ENCODE results near the gene NFS1. TPM values are rescaled to one million over a fixed set of nuclear protein-coding genes. Genes with fewer than 3 reads are reported as not detected.
"Not testable (repeated sequence)": the region's sequence is repeated elsewhere in the genome, so short reads cannot be mapped to it uniquely, and the experiment has no call there.

Gene NFS1
- total RNA-seq, 2 experiments from 2014 or later = 10.6 to 11.5 TPM

GRCh38 chr20:35695245-35695749 is 3.9 kb downstream of the NFS1 start:
- no peaks in the 10 kb centered on the region for H3K27me3 ChIP-seq (ENCODE audit: control insufficient read depth in 1 of 2, insufficient read depth in 2 of 2, low read length in 2 of 2)

GRCh38 chr20:35690265-35690664 is 8.9 kb downstream of the NFS1 start:
- Histone ChIP-seq H3K27me3 (ENCODE audit: control insufficient read depth in 1 of 2, insufficient read depth in 2 of 2, low read length in 2 of 2) (no peaks in the 10 kb centered on the region), H3K4me1 (ENCODE audit: insufficient read depth, low read length) (no peaks in the 10 kb centered on the region), H3K9me3 (ENCODE audit: control insufficient read depth in 1 of 2, insufficient read depth in 1 of 2, low read length in 2 of 2) (no peaks in the 10 kb centered on the region), H3K27ac (ENCODE audit: low read depth in 1 of 2, low read length in 2 of 2) (no peak overlapping the region), H3K4me3 (ENCODE audit: low read length) (no peak overlapping the region), H3K36me3 (ENCODE audit: insufficient read depth, low read length) (peaks cover 58% of the 10 kb centered on the region)
- no peak for TF ChIP-seq CTCF (IDR thresholded peaks at IDR 0.05)
- intact Hi-C loops (cut with DNase I, micrococcal nuclease) = loop anchor here in 1 of 2 experiments (10.0 kb wide), 2 partner anchors 225 to 265 kb away; partner anchors contain the start of gene SCAND1
- ATAC-seq (ENCODE audit: poor library complexity) (no peak), DNase-seq (peak in 1 of 14 experiments; percentile 2)
- H3K9me3 Mint-ChIP-seq = no peaks in the 10 kb centered on the region
- H3K27ac Mint-ChIP-seq = no peak overlapping the region
- CTCF ChIA-PET = interaction anchor here (0.6 to 1.6 kb wide), 2 partner anchors 9 to 544 kb away, joined by 3 to 4 read pairs; partner anchors contain the start of genes NFS1 and ROMO1
- H3K4me3 Mint-ChIP-seq = no peak overlapping the region
- peaks cover 58% of the 10 kb centered on the region for H3K36me3 Mint-ChIP-seq (ENCODE audit: low read depth)
- H3K27me3 Mint-ChIP-seq = no peaks in the 10 kb centered on the region
- POLR2A ChIA-PET = no interaction called here
- H3K4me1 Mint-ChIP-seq (ENCODE audit: low read depth) = no peaks in the 10 kb centered on the region

More at GRCh38 chr20:35695245-35695749, 3.9 kb downstream of the NFS1 start:
- DNase-seq (no peak), ATAC-seq (ENCODE audit: poor library complexity) (no peak)
- ChIA-PET POLR2A (no interaction called here), CTCF (no interaction called here)
- Mint-ChIP-seq H3K36me3 (ENCODE audit: low read depth) (peaks cover 61% of the 10 kb centered on the region), H3K9me3 (no peaks in the 10 kb centered on the region), H3K27ac (no peak overlapping the region), H3K4me1 (ENCODE audit: low read depth) (peaks cover 33% of the 10 kb centered on the region), H3K4me3 (peak overlapping the region; percentile 21), H3K27me3 (no peaks in the 10 kb centered on the region)
- no peak overlapping the region for H3K4me3 ChIP-seq (ENCODE audit: low read length)
- peaks cover 33% of the 10 kb centered on the region for H3K36me3 ChIP-seq (ENCODE audit: insufficient read depth, low read length)
- H3K4me1 ChIP-seq (ENCODE audit: insufficient read depth, low read length) = peaks cover 23% of the 10 kb centered on the region
- no peak overlapping the region for H3K27ac ChIP-seq (ENCODE audit: low read depth in 1 of 2, low read length in 2 of 2)
- H3K9me3 ChIP-seq (ENCODE audit: control insufficient read depth in 1 of 2, insufficient read depth in 1 of 2, low read length in 2 of 2) = no peaks in the 10 kb centered on the region
- intact Hi-C loops (cut with DNase I, micrococcal nuclease) = loop anchor here (1.0 to 10.0 kb wide), 6 partner anchors 78 to 260 kb away; partner anchors contain the start of genes SCAND1 (in 1 of the 2) and SPAG4 (in 1 of the 2)
- no peak for TF ChIP-seq CTCF (IDR thresholded peaks at IDR 0.05)

GRCh38 chr20:35686872-35687271 is 12.3 kb downstream of the NFS1 start:
- intact Hi-C loops (cut with DNase I, micrococcal nuclease); H3K4me3 Mint-ChIP-seq; H3K27ac ChIP-seq (ENCODE audit: low read depth in 1 of 2, low read length in 2 of 2); POLR2A ChIA-PET; H3K27me3 ChIP-seq (ENCODE audit: control insufficient read depth in 1 of 2, insufficient read depth in 2 of 2, low read length in 2 of 2); H3K4me1 Mint-ChIP-seq (ENCODE audit: low read depth); H3K4me1 ChIP-seq (ENCODE audit: insufficient read depth, low read length); H3K4me3 ChIP-seq (ENCODE audit: low read length); H3K27ac Mint-ChIP-seq; H3K9me3 ChIP-seq (ENCODE audit: control insufficient read depth in 1 of 2, insufficient read depth in 1 of 2, low read length in 2 of 2); ATAC-seq (ENCODE audit: poor library complexity); H3K9me3 Mint-ChIP-seq; H3K27me3 Mint-ChIP-seq; CTCF ChIA-PET: not testable (repeated sequence)
- peaks cover 52% of the 10 kb centered on the region for H3K36me3 Mint-ChIP-seq (ENCODE audit: low read depth)
- DNase-seq = peak in 1 of 14 experiments; percentile 24
- peaks cover 47% of the 10 kb centered on the region for H3K36me3 ChIP-seq (ENCODE audit: insufficient read depth, low read length)

- H3K4me3 Mint-ChIP-seq; intact Hi-C loops (cut with DNase I, micrococcal nuclease); POLR2A ChIA-PET: not testable (repeated sequence)
Measured at GRCh38 chr20:35685368-35685767, 13.8 kb downstream of the NFS1 start.

More at GRCh38 chr20:35685368-35685767, 13.8 kb downstream of the NFS1 start:
- H3K9me3 Mint-ChIP-seq; H3K4me1 Mint-ChIP-seq (ENCODE audit: low read depth); ATAC-seq (ENCODE audit: poor library complexity); H3K27me3 ChIP-seq (ENCODE audit: control insufficient read depth in 1 of 2, insufficient read depth in 2 of 2, low read length in 2 of 2); H3K4me1 ChIP-seq (ENCODE audit: insufficient read depth, low read length); H3K4me3 ChIP-seq (ENCODE audit: low read length); H3K27ac Mint-ChIP-seq; CTCF ChIA-PET; H3K27ac ChIP-seq (ENCODE audit: low read depth in 1 of 2, low read length in 2 of 2); H3K27me3 Mint-ChIP-seq; H3K9me3 ChIP-seq (ENCODE audit: control insufficient read depth in 1 of 2, insufficient read depth in 1 of 2, low read length in 2 of 2): not testable (repeated sequence)
- H3K36me3 Mint-ChIP-seq (ENCODE audit: low read depth) = peaks cover 61% of the 10 kb centered on the region
- peaks cover 42% of the 10 kb centered on the region for H3K36me3 ChIP-seq (ENCODE audit: insufficient read depth, low read length)
- peak in 1 of 14 experiments; percentile 4 for DNase-seq
